ENCODE data around the gene SLC2A13.

The SLC2A13 gene

DNA sequence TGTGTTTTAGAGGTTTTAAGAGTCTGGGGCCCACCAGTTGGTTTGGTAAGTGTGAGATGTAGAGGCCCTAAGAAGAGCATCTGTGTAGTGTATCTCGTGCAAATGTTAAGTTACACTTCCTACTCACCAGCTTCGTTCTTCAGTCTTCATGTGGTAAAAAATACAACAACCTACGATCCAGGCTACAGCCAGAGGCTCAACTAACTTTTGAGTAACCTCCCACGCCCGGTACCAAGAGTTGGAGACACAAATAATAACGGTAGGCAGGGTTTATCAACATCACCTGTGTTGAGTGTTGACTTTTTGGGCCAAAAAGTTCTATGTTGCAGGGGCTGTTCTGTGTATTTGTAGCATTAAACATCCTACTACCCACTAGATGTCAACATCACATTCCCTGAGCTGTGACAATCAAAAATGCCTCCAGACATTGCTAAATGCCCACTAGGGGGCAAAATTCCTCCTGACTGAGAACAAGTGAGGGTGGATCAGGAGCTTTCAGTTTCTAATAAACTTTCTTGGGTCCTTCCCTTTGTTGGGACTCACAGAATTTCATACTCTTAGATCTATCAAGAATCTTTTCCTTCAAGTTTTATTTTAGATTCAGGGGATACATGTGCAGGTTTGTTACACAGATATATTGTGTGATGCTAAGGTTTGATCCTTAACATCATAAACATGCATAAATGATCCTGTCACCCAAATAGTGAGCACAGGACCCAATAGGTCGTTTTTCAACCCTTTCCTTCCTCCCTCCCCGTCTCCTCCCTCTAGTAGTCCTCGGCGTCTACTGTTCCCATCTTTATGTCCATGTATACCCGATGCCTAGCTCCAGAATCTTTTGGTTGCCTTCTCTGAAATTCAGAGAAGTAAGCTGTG lies 94.7 kb downstream of the SLC2A13 start:
- TF ChIP-seq, protein P1, sequence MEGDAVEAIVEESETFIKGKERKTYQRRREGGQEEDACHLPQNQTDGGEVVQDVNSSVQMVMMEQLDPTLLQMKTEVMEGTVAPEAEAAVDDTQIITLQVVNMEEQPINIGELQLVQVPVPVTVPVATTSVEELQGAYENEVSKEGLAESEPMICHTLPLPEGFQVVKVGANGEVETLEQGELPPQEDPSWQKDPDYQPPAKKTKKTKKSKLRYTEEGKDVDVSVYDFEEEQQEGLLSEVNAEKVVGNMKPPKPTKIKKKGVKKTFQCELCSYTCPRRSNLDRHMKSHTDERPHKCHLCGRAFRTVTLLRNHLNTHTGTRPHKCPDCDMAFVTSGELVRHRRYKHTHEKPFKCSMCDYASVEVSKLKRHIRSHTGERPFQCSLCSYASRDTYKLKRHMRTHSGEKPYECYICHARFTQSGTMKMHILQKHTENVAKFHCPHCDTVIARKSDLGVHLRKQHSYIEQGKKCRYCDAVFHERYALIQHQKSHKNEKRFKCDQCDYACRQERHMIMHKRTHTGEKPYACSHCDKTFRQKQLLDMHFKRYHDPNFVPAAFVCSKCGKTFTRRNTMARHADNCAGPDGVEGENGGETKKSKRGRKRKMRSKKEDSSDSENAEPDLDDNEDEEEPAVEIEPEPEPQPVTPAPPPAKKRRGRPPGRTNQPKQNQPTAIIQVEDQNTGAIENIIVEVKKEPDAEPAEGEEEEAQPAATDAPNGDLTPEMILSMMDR (IDR thresholded peaks at IDR 0.05; ENCODE audit: insufficient read depth, low read length, missing control alignments): peak; percentile 66
- peak; percentile 19 for DNase-seq (ENCODE audit: low read depth, low spot score)
- ChIA-PET CTCF (interaction anchor here (0.9 to 10.6 kb wide), 23 partner anchors 9 to 248 kb away, joined by 3 to 133 read pairs (median 4); partner anchors contain the start of gene SLC2A13), POLR2A (interaction anchor here (0.6 to 1.5 kb wide), 2 partner anchors 95 to 313 kb away, joined by 3 to 5 read pairs; partner anchors contain the start of gene SLC2A13)
- H3K4me3 ChIP-seq (ENCODE audit: low read depth, low read length): no peak overlapping the region; the same call in 1 of the 2 replicates

DNA sequence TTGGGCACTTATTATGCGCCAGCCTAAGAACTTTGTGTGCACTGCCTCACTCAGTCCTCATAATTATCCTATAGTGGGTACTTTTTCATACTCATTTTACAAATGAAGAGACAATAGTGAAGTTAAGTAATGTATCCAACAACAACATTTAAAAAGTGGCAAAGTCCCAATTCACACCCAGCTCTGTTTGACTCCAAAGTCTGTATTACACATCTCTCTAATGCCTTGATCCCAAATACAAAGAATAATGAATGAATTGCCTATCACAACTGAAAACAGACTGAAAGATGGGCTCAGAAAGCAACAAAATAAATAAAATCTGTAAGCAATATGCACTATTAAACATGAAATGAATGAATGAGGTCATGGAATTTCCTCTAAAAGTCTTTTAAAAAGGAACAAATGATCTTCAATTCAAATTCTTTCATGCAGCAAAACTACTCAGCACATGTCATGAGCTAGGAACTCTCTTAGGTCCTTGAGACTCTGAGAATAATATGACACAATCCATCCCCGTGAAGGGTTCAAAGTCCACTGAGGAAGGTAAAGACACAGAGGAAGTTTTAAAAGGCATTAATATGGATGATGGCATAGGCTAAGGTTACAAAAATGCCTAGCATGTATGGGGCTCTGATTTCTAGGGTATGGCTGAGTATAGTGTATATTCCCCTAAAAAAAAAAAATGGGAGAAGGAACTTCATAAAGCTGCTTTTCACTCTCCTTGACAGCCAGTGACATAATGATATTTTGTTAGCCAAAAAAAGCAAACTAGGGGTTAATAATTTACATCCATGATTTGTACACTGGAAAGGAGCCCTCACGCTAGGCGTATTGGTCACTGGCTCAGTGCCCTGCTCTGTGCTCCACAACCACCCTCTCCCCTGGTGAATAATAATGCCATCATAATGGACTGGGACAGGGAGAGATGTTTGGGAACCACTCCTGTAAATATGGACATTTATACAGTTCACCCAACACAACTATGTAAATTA lies 103.4 kb downstream of the SLC2A13 start:
- ChIA-PET CTCF (interaction anchor here (1.2 to 1.5 kb wide), 2 partner anchors 9 to 11 kb away, joined by 5 read pairs; no protein-coding TSS in a partner anchor), POLR2A (no interaction called here)
- no peak overlapping the region for H3K4me3 ChIP-seq (ENCODE audit: low read depth, low read length)
- DNase-seq (ENCODE audit: low read depth, low spot score): no peak
- TF ChIP-seq, protein P1 (IDR thresholded peaks at IDR 0.05; ENCODE audit: insufficient read depth, low read length, missing control alignments): no peak

DNA sequence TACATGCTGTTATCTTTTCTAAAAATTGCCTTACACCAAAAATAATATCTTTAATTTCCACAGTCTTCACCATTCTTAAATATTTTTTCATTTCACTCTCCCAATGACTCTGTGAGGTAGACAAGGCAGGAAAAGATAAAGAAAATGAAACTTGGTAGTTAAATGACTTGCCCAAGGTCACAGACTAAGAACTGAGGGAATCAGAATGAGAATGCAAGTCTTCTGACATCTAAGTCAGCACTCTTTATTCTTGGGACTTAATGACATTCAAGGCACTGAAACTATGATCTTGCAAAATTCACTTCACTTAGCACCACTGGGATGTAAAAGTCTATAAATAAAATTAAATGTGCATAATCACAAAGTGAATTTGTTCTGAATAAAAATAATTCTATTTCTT lies 104.5 kb downstream of the SLC2A13 start:
- TF ChIP-seq, protein P1 (IDR thresholded peaks at IDR 0.05; ENCODE audit: insufficient read depth, low read length, missing control alignments): no peak
- H3K4me3 ChIP-seq (ENCODE audit: low read depth, low read length): no peak overlapping the region
- CTCF ChIA-PET: interaction anchor here (0.8 kb wide), 1 partner anchor 9 kb away, joined by 3 read pairs; no protein-coding TSS in a partner anchor
- POLR2A ChIA-PET: no interaction called here
- no peak for DNase-seq (ENCODE audit: low read depth, low spot score)

DNA sequence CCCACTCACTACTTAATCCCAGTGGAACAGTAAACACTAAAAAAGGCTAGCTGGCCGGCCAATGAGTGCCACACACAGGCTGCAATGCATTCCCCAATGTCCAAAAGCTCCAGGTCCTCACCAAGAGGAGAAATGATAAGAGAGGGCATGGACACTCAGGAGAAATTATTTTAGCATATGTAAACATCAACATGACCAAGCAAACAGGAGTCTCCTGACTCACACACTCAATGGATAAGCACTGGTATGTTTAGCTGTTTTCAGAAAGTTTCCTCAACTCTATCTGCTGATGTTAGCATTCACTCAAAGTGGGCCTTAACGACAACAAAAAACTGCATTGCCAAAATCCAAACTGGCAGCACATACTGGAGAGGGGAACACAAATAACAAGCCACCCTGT lies 105.0 kb downstream of the SLC2A13 start:
- CTCF ChIA-PET: interaction anchor here (0.8 kb wide), 1 partner anchor 10 kb away, joined by 3 read pairs; no protein-coding TSS in a partner anchor

DNA sequence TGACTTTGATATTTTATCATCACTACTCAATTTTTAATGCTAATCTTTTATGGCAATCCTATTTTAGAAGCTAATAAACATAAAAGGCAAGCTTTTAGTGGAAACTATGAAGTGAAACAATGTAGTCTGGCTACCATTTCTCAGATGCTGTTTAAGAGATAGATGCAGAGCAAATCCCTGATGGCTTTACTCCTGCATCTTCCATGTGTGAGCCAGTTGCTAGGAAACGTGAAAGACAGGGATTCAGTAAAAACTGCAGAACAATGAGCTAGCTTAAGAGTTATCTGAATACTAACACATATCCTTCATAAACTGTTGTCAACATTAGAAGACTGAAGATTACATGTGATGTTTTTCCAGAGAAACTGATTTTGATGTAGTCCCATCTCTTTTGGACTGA lies 112.6 kb downstream of the SLC2A13 start:
- ChIA-PET POLR2A (no interaction called here), CTCF (interaction anchor here (0.9 to 1.4 kb wide), 3 partner anchors 10 to 37 kb away, joined by 3 to 5 read pairs (median 4); no protein-coding TSS in a partner anchor)
- TF ChIP-seq, protein P1 (IDR thresholded peaks at IDR 0.05; ENCODE audit: insufficient read depth, low read length, missing control alignments): no peak
- no peak overlapping the region for H3K4me3 ChIP-seq (ENCODE audit: low read depth, low read length)
- DNase-seq (ENCODE audit: low read depth, low spot score): no peak

More for the DNA sequence above, 105.0 kb downstream of the SLC2A13 start:
- POLR2A ChIA-PET: no interaction called here
- no peak overlapping the region for H3K4me3 ChIP-seq (ENCODE audit: low read depth, low read length)
- TF ChIP-seq, protein P1 (IDR thresholded peaks at IDR 0.05; ENCODE audit: insufficient read depth, low read length, missing control alignments): no peak
- no peak for DNase-seq (ENCODE audit: low read depth, low spot score)
